ENCODE measurements around the gene ST3GAL4.

GRCh38 chr11:126312961-126313360 is 42.5 kb upstream of the ST3GAL4 start:
- no peak for TF ChIP-seq CTCF (optimal IDR thresholded peaks at IDR 0.05 in 1 of 3, IDR thresholded peaks at IDR 0.05 in 1 of 3, conservative IDR thresholded peaks at IDR 0.05 in 1 of 3; ENCODE audit: extremely low read depth in 1 of 3, insufficient read depth in 2 of 3, low read length in 3 of 3)
- TF ChIP-seq EZH2 (IDR thresholded peaks at IDR 0.05; ENCODE audit: low read length), result no peak
